GM12891 (cell line): ENCODE data around the gene TRAF3IP3.

Source experiments
- POLR2A ChIP-seq: IDR thresholded peaks from 2 replicates; pipeline ENCODE4 v1.6.1; 2011; ENCODE audit warnings: low read depth, low read length, control low read depth
- POLR2AphosphoS5 ChIP-seq: IDR thresholded peaks from 2 replicates; pipeline ENCODE4 v1.6.1; 2011; ENCODE audit warnings: low read depth, low read length, control low read depth
- POU2F2 ChIP-seq: IDR thresholded peaks from 2 replicates; pipeline ENCODE4 v1.6.1; 2011; ENCODE audit warnings: low read depth, mild to moderate bottlenecking, control low read depth, low read length, moderate library complexity
- SPI1 ChIP-seq: IDR thresholded peaks from 2 replicates; pipeline ENCODE4 v1.6.1; 2011; ENCODE audit warnings: low read depth, low read length, control low read depth
- TAF1 ChIP-seq: IDR thresholded peaks from 2 replicates; pipeline ENCODE4 v1.6.1; 2011; ENCODE audit warnings: low read depth, low read length, control low read depth

- TF ChIP-seq POU2F2 (no peak), POLR2A (no peak), TAF1 (no peak), SPI1 (no peak), POLR2AphosphoS5 (no peak)
Measured at GRCh38 chr1:209778102-209778501, 22.2 kb downstream of the TRAF3IP3 start.
